Stimulated activated CD4-positive, alpha-beta T cell treated with anti-CD3 and anti-CD28 coated beads, Interleukin-2, amount 100 ng/mL, for 24 hours (primary cell): ENCODE results near the gene ANKRD17.

Experiments
- DNase-seq, 2 donors: peaks; one replicate each; pipeline ENCODE4 v3.0.0-alpha.2; 2020

ANKRD17 gene

DNA sequence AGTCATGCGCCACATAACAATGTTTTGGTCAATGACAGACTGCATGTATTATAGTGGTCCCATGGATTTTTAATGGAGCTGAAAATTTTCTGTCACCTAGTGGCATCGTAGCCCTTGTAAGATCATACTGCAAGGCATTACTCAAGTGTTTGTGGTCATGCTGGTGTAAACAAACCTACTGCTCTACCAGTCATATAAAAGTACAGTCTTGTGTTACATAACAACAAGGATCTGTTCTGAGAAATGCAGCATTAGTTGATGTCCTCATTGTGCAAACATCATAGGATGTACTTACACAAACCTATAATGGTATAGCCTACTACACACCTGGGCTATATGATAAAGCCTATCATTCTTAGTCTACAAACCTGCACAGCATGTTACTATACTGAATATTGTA, 223.7 kb downstream of the ANKRD17 start:
- no peak for DNase-seq

DNA sequence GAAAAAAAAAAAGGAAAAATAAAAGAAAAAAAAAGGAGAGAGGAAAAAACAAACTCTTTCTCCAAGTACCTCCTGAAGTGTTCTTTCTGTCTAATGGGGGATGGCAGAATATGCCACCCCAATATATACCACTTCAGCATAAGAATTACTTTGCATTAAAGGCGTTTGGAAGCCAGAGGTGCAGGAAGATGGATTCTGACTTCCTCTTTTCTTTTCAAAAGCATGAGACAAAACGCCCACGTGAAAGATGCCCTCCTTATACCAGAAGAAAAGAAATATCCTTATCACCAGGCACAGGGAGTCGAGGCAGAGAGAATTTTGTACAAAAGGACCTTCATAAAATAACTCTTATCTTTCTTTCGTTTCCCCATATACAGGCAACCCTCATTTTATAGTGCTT, 230.0 kb downstream of the ANKRD17 start:
- DNase-seq: no peak
